ENCODE results near the gene GCDH.

The GCDH gene

GRCh38 chr19:12872941-12873890, 17.7 kb upstream of the GCDH start:
- in situ Hi-C loops (cut with HindIII; ENCODE audit: low sequenced_read_pairs) = no loop called here
- H3K4me3 ChIP-seq (ENCODE audit: low read depth, low read length) = no peak overlapping the region

DNA sequence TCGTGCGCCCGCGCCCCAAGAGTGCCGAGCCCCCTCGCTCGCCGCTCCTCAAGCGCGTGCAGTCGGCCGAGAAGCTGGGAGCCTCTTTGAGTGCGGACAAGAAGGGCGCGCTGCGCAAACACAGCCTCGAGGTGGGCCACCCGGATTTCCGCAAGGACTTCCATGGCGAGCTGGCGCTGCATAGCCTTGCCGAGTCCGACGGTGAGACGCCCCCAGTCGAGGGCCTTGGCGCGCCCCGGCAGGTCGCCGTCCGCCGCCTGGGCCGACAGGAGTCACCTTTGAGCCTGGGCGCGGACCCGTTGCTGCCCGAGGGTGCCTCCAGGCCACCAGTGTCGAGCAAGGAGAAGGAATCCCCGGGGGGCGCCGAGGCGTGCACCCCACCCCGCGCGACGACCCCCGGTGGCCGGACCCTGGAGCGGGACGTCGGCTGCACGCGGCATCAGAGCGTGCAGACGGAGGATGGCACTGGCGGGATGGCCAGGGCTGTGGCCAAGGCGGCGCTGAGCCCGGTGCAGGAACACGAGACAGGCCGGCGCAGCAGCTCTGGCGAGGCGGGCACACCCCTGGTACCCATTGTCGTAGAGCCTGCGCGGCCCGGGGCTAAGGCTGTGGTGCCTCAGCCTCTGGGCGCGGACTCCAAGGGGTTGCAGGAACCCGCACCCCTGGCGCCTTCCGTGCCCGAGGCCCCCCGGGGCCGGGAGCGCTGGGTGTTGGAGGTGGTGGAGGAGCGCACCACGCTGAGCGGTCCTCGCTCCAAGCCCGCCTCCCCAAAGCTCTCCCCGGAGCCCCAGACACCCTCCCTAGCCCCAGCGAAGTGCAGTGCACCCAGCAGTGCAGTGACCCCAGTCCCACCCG, 16.8 kb upstream of the GCDH start:
- in situ Hi-C loops (cut with HindIII; ENCODE audit: low sequenced_read_pairs) = no loop called here
- H3K4me3 ChIP-seq (ENCODE audit: low read depth, low read length) = no peak overlapping the region
- TF ChIP-seq, protein P1, sequence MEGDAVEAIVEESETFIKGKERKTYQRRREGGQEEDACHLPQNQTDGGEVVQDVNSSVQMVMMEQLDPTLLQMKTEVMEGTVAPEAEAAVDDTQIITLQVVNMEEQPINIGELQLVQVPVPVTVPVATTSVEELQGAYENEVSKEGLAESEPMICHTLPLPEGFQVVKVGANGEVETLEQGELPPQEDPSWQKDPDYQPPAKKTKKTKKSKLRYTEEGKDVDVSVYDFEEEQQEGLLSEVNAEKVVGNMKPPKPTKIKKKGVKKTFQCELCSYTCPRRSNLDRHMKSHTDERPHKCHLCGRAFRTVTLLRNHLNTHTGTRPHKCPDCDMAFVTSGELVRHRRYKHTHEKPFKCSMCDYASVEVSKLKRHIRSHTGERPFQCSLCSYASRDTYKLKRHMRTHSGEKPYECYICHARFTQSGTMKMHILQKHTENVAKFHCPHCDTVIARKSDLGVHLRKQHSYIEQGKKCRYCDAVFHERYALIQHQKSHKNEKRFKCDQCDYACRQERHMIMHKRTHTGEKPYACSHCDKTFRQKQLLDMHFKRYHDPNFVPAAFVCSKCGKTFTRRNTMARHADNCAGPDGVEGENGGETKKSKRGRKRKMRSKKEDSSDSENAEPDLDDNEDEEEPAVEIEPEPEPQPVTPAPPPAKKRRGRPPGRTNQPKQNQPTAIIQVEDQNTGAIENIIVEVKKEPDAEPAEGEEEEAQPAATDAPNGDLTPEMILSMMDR (IDR thresholded peaks at IDR 0.05; ENCODE audit: low read depth, low read length) = no peak
- no peak for DNase-seq (ENCODE audit: low read depth, low spot score)

More at GRCh38 chr19:12872941-12873890, 17.7 kb upstream of the GCDH start:
- peak; percentile 43 for DNase-seq (ENCODE audit: low read depth, low spot score)
- TF ChIP-seq, protein P1 (IDR thresholded peaks at IDR 0.05; ENCODE audit: low read depth, low read length) = no peak

GRCh38 chr19:12875086-12875485, 15.9 kb upstream of the GCDH start:
- TF ChIP-seq, protein P1 (IDR thresholded peaks at IDR 0.05; ENCODE audit: low read depth, low read length) = no peak
- H3K4me3 ChIP-seq (ENCODE audit: low read depth, low read length) = no peak overlapping the region
- in situ Hi-C loops (cut with HindIII; ENCODE audit: low sequenced_read_pairs) = no loop called here
- DNase-seq (ENCODE audit: low read depth, low spot score) = no peak

GRCh38 chr19:12880551-12881171, 10.3 kb upstream of the GCDH start:
- H3K4me3 ChIP-seq (ENCODE audit: low read depth, low read length) = peak overlapping the region; percentile 66
- in situ Hi-C loops (cut with HindIII; ENCODE audit: low sequenced_read_pairs) = no loop called here
- DNase-seq (ENCODE audit: low read depth, low spot score) = no peak
- TF ChIP-seq, protein P1 (IDR thresholded peaks at IDR 0.05; ENCODE audit: low read depth, low read length) = no peak

- in situ Hi-C loops (cut with HindIII; ENCODE audit: low sequenced_read_pairs) = no loop called here
- TF ChIP-seq, protein P1 (IDR thresholded peaks at IDR 0.05; ENCODE audit: low read depth, low read length) = no peak
- peak; percentile 84 for DNase-seq (ENCODE audit: low read depth, low spot score)
- H3K4me3 ChIP-seq (ENCODE audit: low read depth, low read length) = peak within 1 kb of the TSS; percentile 66
These were observed 9.7 kb upstream of the GCDH start, which contains the start of gene DNASE2 for GRCh38 chr19:12881172-12881808. DNASE2 (minus strand) TSS chr19:12881449; CDS start chr19:12881375, 74 bp downstream.
